Type B pancreatic cell (in vitro differentiated cells): ENCODE measurements around the gene PKIB. TPM values are rescaled to one million over a fixed set of nuclear protein-coding genes. Genes with fewer than 3 reads are reported as not detected.

Experiments
- DNase-seq: peaks from one replicate; pipeline ENCODE4 v3.0.0; 2021; ENCODE audit warnings: mixed read lengths; ENCODE audit not compliant: unreplicated experiment; ENCODE audit errors: extremely low spot score
- H3K27ac Mint-ChIP-seq: 2 replicates; pipeline ENCODE4 v1.8.0; 2021; ENCODE audit warnings: mild to moderate bottlenecking, mixed read lengths
- H3K27me3 Mint-ChIP-seq: 2 replicates; pipeline ENCODE4 v1.8.0; 2021; ENCODE audit warnings: mixed read lengths
- H3K36me3 Mint-ChIP-seq: 2 replicates; pipeline ENCODE4 v1.8.0; 2021; ENCODE audit warnings: mixed read lengths
- H3K4me1 Mint-ChIP-seq: one replicate; pipeline ENCODE4 v1.8.0; 2021; ENCODE audit warnings: mixed read lengths; ENCODE audit not compliant: unreplicated experiment
- H3K4me3 Mint-ChIP-seq: 2 replicates; pipeline ENCODE4 v1.8.0; 2021; ENCODE audit warnings: mild to moderate bottlenecking, mixed read lengths
- H3K9me3 Mint-ChIP-seq: 2 replicates; pipeline ENCODE4 v1.8.0; 2021; ENCODE audit warnings: mixed read lengths
- CTCF ChIP-seq: fragments of 200-600 bp; sonication (generic); conservative IDR thresholded peaks from 2 replicates; pipeline ENCODE4 v1.5.0; 2021; ENCODE audit warnings: antibody characterized with exemption, mild to moderate bottlenecking
- total RNA-seq: library from RNA; stranded (reverse); gene quantifications from 2 replicates; pipeline ENCODE4 v1.2.1, GENCODE V29; 2021; ENCODE audit warnings: low replicate concordance

PKIB gene
- total RNA-seq, 1 donor from 2014 or later: 31.7 TPM

GRCh38 chr6:122568350-122568749, 41.9 kb upstream of the PKIB start:
- H3K27ac Mint-ChIP-seq: no peak overlapping the region
- no peaks in the 10 kb centered on the region for H3K27me3 Mint-ChIP-seq
- no peaks in the 10 kb centered on the region for H3K4me1 Mint-ChIP-seq
- H3K9me3 Mint-ChIP-seq: no peaks in the 10 kb centered on the region
- TF ChIP-seq CTCF: no peak
- H3K4me3 Mint-ChIP-seq: no peak overlapping the region
- H3K36me3 Mint-ChIP-seq: peaks cover 17% of the 10 kb centered on the region
- DNase-seq: no peak

- Mint-ChIP-seq H3K27ac (peak overlapping the region; percentile 11), H3K4me3 (no peak overlapping the region), H3K9me3 (no peaks in the 10 kb centered on the region), H3K4me1 (no peaks in the 10 kb centered on the region), H3K27me3 (no peaks in the 10 kb centered on the region), H3K36me3 (peaks cover 16% of the 10 kb centered on the region)
- DNase-seq: no peak
- no peak for TF ChIP-seq CTCF
Observed at GRCh38 chr6:122568797-122569221, 41.4 kb upstream of the PKIB start.

- DNase-seq: no peak
- H3K4me3 Mint-ChIP-seq: no peak overlapping the region
- no peaks in the 10 kb centered on the region for H3K27me3 Mint-ChIP-seq
- H3K4me1 Mint-ChIP-seq: no peaks in the 10 kb centered on the region
- peaks cover 19% of the 10 kb centered on the region for H3K36me3 Mint-ChIP-seq
- H3K27ac Mint-ChIP-seq: peak overlapping the region; percentile 11
- TF ChIP-seq CTCF: no peak
- H3K9me3 Mint-ChIP-seq: peaks cover 3% of the 10 kb centered on the region
Observed at GRCh38 chr6:122569230-122569771, 40.9 kb upstream of the PKIB start.

- no peaks in the 10 kb centered on the region for H3K4me1 Mint-ChIP-seq
- no peak overlapping the region for H3K27ac Mint-ChIP-seq
- no peak for TF ChIP-seq CTCF
- H3K36me3 Mint-ChIP-seq: peaks cover 24% of the 10 kb centered on the region
- H3K4me3 Mint-ChIP-seq: no peak overlapping the region
- H3K9me3 Mint-ChIP-seq: peaks cover 7% of the 10 kb centered on the region
- H3K27me3 Mint-ChIP-seq: no peaks in the 10 kb centered on the region
- DNase-seq: no peak
Observed at GRCh38 chr6:122571888-122572287, 38.3 kb upstream of the PKIB start.

GRCh38 chr6:122576888-122577287, 33.3 kb upstream of the PKIB start:
- Mint-ChIP-seq H3K36me3 (peaks cover 26% of the 10 kb centered on the region), H3K4me1 (no peaks in the 10 kb centered on the region), H3K27ac (no peak overlapping the region), H3K27me3 (no peaks in the 10 kb centered on the region), H3K4me3 (no peak overlapping the region), H3K9me3 (peaks cover 7% of the 10 kb centered on the region)
- TF ChIP-seq CTCF: no peak
- no peak for DNase-seq

- Mint-ChIP-seq H3K9me3 (peaks cover 7% of the 10 kb centered on the region), H3K27me3 (no peaks in the 10 kb centered on the region), H3K4me3 (no peak overlapping the region), H3K27ac (no peak overlapping the region), H3K4me1 (no peaks in the 10 kb centered on the region), H3K36me3 (peaks cover 29% of the 10 kb centered on the region)
- no peak for TF ChIP-seq CTCF
- DNase-seq: no peak
Observed at GRCh38 chr6:122578961-122579360, 31.2 kb upstream of the PKIB start.
